ENCODE measurements around the gene FSHR.

FSHR gene

GRCh38 chr2:49028101-49028500 is 126.2 kb downstream of the FSHR start:
- DNase-seq, result no peak

- no peak for DNase-seq
Observed at GRCh38 chr2:49026706-49027105, 127.6 kb downstream of the FSHR start.

GRCh38 chr2:49021271-49021670 is 133.0 kb downstream of the FSHR start:
- no peak for DNase-seq

- no peak for DNase-seq
Observed at GRCh38 chr2:49005261-49005660, 149.1 kb downstream of the FSHR start.

GRCh38 chr2:49004036-49004626 is 150.2 kb downstream of the FSHR start:
- DNase-seq, result no peak

GRCh38 chr2:49003201-49003600 is 151.1 kb downstream of the FSHR start:
- DNase-seq, result no peak

GRCh38 chr2:49002750-49003149 is 151.6 kb downstream of the FSHR start:
- no peak for DNase-seq

- no peak for DNase-seq
Observed at GRCh38 chr2:49000695-49001094, 153.6 kb downstream of the FSHR start.

- DNase-seq, result no peak
Observed at GRCh38 chr2:48998449-48998848, 155.9 kb downstream of the FSHR start.

- DNase-seq, result no peak
Observed at GRCh38 chr2:48993576-48993975, 160.7 kb downstream of the FSHR start.

- DNase-seq, result no peak
Observed at GRCh38 chr2:48991415-48992131, 162.7 kb downstream of the FSHR start.

GRCh38 chr2:48984922-48985321 is 169.4 kb downstream of the FSHR start:
- DNase-seq, result no peak

GRCh38 chr2:48983551-48983950 is 170.8 kb downstream of the FSHR start:
- no peak for DNase-seq

GRCh38 chr2:48982887-48983435 is 171.4 kb downstream of the FSHR start:
- DNase-seq, result no peak

- DNase-seq, result no peak
Observed at GRCh38 chr2:48980846-48981245, 173.5 kb downstream of the FSHR start.

- no peak for DNase-seq
Observed at GRCh38 chr2:48979691-48980090, 174.6 kb downstream of the FSHR start.

GRCh38 chr2:48978131-48978530 is 176.2 kb downstream of the FSHR start:
- DNase-seq, result no peak

- DNase-seq, result no peak
Observed at GRCh38 chr2:48971801-48972200, 182.5 kb downstream of the FSHR start.

GRCh38 chr2:48968011-48968410 is 186.3 kb downstream of the FSHR start:
- no peak for DNase-seq

GRCh38 chr2:48965204-48965603 is 189.1 kb downstream of the FSHR start:
- DNase-seq, result no peak

GRCh38 chr2:48961009-48961408 is 193.3 kb downstream of the FSHR start:
- DNase-seq, result no peak

- DNase-seq, result no peak
Observed at GRCh38 chr2:48954935-48955334, 199.4 kb downstream of the FSHR start.

- DNase-seq, result no peak
Observed at GRCh38 chr2:48954311-48954710, 200.0 kb downstream of the FSHR start.

GRCh38 chr2:48952614-48953013 is 201.7 kb downstream of the FSHR start:
- DNase-seq, result no peak

GRCh38 chr2:48952143-48952542 is 202.2 kb downstream of the FSHR start:
- no peak for DNase-seq
